OCI-LY7 (cell line): ENCODE results near the gene NINJ1. TPM values are rescaled to one million over a fixed set of nuclear protein-coding genes. Genes with fewer than 3 reads are reported as not detected.

Source experiments
- BruUV-seq: library from RNA; stranded (reverse); fragments of 400-500 nt; replicated peaks from 2 replicates; lab custom pipeline; 2021; lab: Mats Ljungman, UMichigan
- CTCF ChIA-PET: fragments of 300-600 bp; sonication (Branson Sonifier 250); formaldehyde crosslinking; loops from one replicate; lab custom pipeline; 2022; ENCODE audit warnings: antibody characterized with exemption; ENCODE audit not compliant: unreplicated experiment; lab: Charles Lee
- POLR2A ChIA-PET: fragments of 300-600 bp; sonication (Branson Sonifier 250); formaldehyde crosslinking; loops from one replicate; lab custom pipeline; 2022; ENCODE audit warnings: antibody characterized with exemption; lab: Charles Lee
- DNase-seq: peaks from one replicate; pipeline ENCODE4 v3.0.0-alpha.2; 2015; ENCODE audit warnings: low spot score
- H2AFZ ChIP-seq: fragments of 200-600 bp; sonication (generic), shearing (Covaris generic); 2 replicates; pipeline ENCODE4 v1.6.1; 2014; ENCODE audit warnings: mild to moderate bottlenecking, antibody characterized with exemption, low read length, moderate library complexity
- H3K27ac ChIP-seq: fragments of 200-600 bp; sonication (generic); 2 replicates; pipeline ENCODE4 v1.5.1; 2014; ENCODE audit warnings: mixed run types, low read depth, mild to moderate bottlenecking, moderate library complexity, low read length, inconsistent platforms; ENCODE audit not compliant: poor library complexity, severe bottlenecking
- H3K36me3 ChIP-seq: fragments of 200-600 bp; sonication (generic); 2 replicates; pipeline ENCODE4 v1.6.1; 2014; ENCODE audit warnings: mild to moderate bottlenecking, antibody characterized with exemption, low read length, moderate library complexity, mixed read lengths; ENCODE audit not compliant: insufficient read depth
- H3K4me1 ChIP-seq: fragments of 200-600 bp; sonication (generic); 2 replicates; pipeline ENCODE4 v1.5.1; 2014; ENCODE audit warnings: mild to moderate bottlenecking, low read length; ENCODE audit not compliant: insufficient read depth, poor library complexity, severe bottlenecking
- H3K4me2 ChIP-seq: fragments of 200-600 bp; sonication (generic); 2 replicates; pipeline ENCODE4 v1.6.1; 2014; ENCODE audit warnings: mild to moderate bottlenecking, low read length
- H3K4me3 ChIP-seq: fragments of 200-600 bp; sonication (generic); 2 replicates; pipeline ENCODE4 v1.5.1; 2014; ENCODE audit warnings: mild to moderate bottlenecking, low read depth, low read length; ENCODE audit not compliant: poor library complexity, severe bottlenecking
- H3K79me2 ChIP-seq: fragments of 200-600 bp; sonication (generic); 2 replicates; pipeline ENCODE4 v1.6.1; 2016; ENCODE audit warnings: low read depth, mild to moderate bottlenecking, low read length, moderate library complexity, mixed read lengths; ENCODE audit not compliant: insufficient read depth
- H3K9me2 ChIP-seq: fragments of 200-600 bp; sonication (generic); 2 replicates; pipeline ENCODE4 v1.6.1; 2016; ENCODE audit warnings: mild to moderate bottlenecking, low read length, mixed read lengths; ENCODE audit not compliant: insufficient read depth
- H3K9me3 ChIP-seq: fragments of 200-600 bp; sonication (generic); 2 replicates; pipeline ENCODE4 v1.6.1; 2014; ENCODE audit warnings: mild to moderate bottlenecking, mixed run types, low read length, mixed read lengths
- H4K20me1 ChIP-seq: fragments of 200-600 bp; sonication (generic); 2 replicates; pipeline ENCODE4 v1.6.1; 2014; ENCODE audit warnings: mild to moderate bottlenecking, antibody characterized with exemption, low read length, moderate library complexity, mixed read lengths; ENCODE audit not compliant: insufficient read depth
- EZH2phosphoT487 ChIP-seq: fragments of 200-600 bp; sonication (generic); IDR thresholded peaks from 2 replicates; pipeline ENCODE4 v1.6.1; 2018; ENCODE audit warnings: low read depth, borderline replicate concordance, mild to moderate bottlenecking, mixed run types, antibody characterized with exemption, low read length, moderate library complexity, mixed read lengths
- intact Hi-C: fragments of 100-400 bp; cut with micrococcal nuclease; formaldehyde crosslinking; loops from one replicate; pipeline ENCODE4 v1.10.0; 2022; ENCODE audit not compliant: unreplicated experiment
- total RNA-seq, 2 experiments: library from RNA; depleted of rRNA in 1 of 2; stranded (reverse); fragments of >200 nt in 1 of 2; shearing (Covaris generic) in 1 of 2; gene quantifications; 2 replicates each; pipeline ENCODE4 v1.2.3, GENCODE V29; 2014 to 2022
- TF ChIP-seq, protein P1 (sequence below): fragments of 200-600 bp; sonication (generic); conservative IDR thresholded peaks from 2 replicates; pipeline ENCODE4 v1.5.1; 2014; ENCODE audit warnings: mild to moderate bottlenecking, antibody characterized with exemption, low read length, moderate library complexity, mixed read lengths

The NINJ1 gene
- total RNA-seq, 2 experiments from 2014 or later, result 13.3 to 18.3 TPM

DNA sequence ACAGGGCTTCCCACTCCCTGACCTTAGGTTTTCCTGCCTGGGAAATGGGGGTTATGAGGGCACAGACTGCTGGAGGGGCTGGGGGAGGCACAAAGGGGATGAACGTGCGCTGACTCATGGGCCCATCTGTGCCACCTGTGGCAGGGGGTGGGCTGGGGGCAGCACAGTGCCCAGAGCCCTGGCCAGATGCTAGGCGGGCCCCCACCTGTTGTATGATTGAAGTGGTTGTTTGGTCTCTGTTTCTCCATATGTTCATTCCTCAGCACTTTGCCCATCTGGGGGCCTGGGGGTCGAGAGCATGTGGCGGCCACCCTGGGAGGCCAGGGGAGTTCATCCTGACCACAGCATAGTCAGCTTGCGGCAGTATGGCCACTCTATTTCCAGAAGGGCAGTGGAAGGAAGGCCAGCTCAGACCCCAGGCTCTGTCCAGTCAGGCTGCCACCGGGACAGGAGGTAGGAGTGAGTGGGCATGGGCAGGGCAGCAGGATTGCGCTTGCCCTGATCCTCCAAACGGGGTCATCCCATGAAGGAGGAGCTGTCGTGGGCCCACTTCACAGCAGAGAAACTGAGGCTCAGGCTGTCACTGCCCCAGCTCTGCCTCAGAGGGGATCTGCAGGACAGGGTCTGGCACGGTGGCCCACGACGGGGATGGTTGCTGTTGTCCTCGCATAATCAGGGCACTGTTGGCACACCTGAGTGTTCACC, 841 bp upstream of the NINJ1 start:
- H3K36me3 ChIP-seq, result no peaks in the 10 kb centered on the region
- ChIA-PET POLR2A (interaction anchor here (1.6 kb wide), 1 partner anchor 11 kb away, joined by 3 read pairs; no protein-coding TSS in a partner anchor), CTCF (interaction anchor here (0.7 kb wide), 1 partner anchor 1048 kb away, joined by 6 read pairs; no protein-coding TSS in a partner anchor)
- H3K9me2 ChIP-seq, result no peaks in the 10 kb centered on the region
- no peak for TF ChIP-seq EZH2phosphoT487
- TF ChIP-seq, protein P1, sequence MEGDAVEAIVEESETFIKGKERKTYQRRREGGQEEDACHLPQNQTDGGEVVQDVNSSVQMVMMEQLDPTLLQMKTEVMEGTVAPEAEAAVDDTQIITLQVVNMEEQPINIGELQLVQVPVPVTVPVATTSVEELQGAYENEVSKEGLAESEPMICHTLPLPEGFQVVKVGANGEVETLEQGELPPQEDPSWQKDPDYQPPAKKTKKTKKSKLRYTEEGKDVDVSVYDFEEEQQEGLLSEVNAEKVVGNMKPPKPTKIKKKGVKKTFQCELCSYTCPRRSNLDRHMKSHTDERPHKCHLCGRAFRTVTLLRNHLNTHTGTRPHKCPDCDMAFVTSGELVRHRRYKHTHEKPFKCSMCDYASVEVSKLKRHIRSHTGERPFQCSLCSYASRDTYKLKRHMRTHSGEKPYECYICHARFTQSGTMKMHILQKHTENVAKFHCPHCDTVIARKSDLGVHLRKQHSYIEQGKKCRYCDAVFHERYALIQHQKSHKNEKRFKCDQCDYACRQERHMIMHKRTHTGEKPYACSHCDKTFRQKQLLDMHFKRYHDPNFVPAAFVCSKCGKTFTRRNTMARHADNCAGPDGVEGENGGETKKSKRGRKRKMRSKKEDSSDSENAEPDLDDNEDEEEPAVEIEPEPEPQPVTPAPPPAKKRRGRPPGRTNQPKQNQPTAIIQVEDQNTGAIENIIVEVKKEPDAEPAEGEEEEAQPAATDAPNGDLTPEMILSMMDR, result no peak
- H4K20me1 ChIP-seq, result no peaks in the 10 kb centered on the region
- intact Hi-C loops, result loop anchor here (5.0 kb wide), 1 partner anchor 73 kb away; no protein-coding TSS in a partner anchor
- peak overlapping the region; percentile 96 for H3K4me2 ChIP-seq
- no peak for DNase-seq
- no peaks in the 10 kb centered on the region for H3K79me2 ChIP-seq
- H3K27ac ChIP-seq, result no peak overlapping the region
- peak overlapping the region; percentile 83; the same call in 1 of the 2 replicates for H2AFZ ChIP-seq
- no TSS peak for BruUV-seq
- H3K9me3 ChIP-seq, result no peaks in the 10 kb centered on the region
- H3K4me1 ChIP-seq, result peaks cover 50% of the 10 kb centered on the region
- peak overlapping the region; percentile 83 for H3K4me3 ChIP-seq

DNA sequence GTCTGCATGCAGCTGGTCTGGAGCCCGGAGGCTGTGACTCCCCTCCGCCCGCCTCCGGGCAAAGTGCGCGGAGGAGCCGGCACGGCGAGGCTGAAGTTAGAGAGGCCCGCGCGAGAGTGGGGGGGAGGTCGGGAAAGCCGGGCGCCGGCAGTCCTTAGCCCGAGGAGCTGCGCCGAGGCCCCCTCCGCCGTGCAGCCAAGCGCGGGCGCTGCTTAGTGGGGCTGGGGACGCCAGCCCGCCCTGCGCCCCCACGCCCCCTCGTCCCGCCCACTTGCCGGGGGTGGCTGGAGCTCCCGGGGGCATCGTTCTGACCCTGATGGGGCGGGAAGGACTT, 403 bp downstream of the NINJ1 start:
- H2AFZ ChIP-seq, result peak overlapping the region; percentile 82; the same call in 1 of the 2 replicates
- peaks cover 38% of the 10 kb centered on the region for H3K4me1 ChIP-seq
- BruUV-seq, result no TSS peak
- DNase-seq, result no peak
- no peaks in the 10 kb centered on the region for H3K36me3 ChIP-seq
- no peaks in the 10 kb centered on the region for H4K20me1 ChIP-seq
- peak overlapping the region; percentile 83 for H3K4me3 ChIP-seq
- intact Hi-C loops, result no loop called here
- TF ChIP-seq, protein P1, result no peak
- no peak for TF ChIP-seq EZH2phosphoT487
- H3K79me2 ChIP-seq, result no peaks in the 10 kb centered on the region
- ChIA-PET POLR2A (interaction anchor here (0.6 to 1.6 kb wide), 2 partner anchors 12 to 27 kb away, joined by 3 read pairs; no protein-coding TSS in a partner anchor), CTCF (interaction anchor here (0.6 to 0.8 kb wide), 2 partner anchors 18 to 39 kb away, joined by 3 to 6 read pairs; no protein-coding TSS in a partner anchor)
- no peak overlapping the region for H3K27ac ChIP-seq
- no peaks in the 10 kb centered on the region for H3K9me3 ChIP-seq
- peak overlapping the region; percentile 96 for H3K4me2 ChIP-seq
- H3K9me2 ChIP-seq, result no peaks in the 10 kb centered on the region
